GM18873 (cell line): ENCODE measurements around the gene GNAS-AS1.

Source experiments
- ATAC-seq: cut with Tn5 transposase; IDR thresholded peaks from one replicate; pipeline ENCODE4 v1.9.1; 2021; ENCODE audit warnings: mild to moderate bottlenecking, moderate library complexity, moderate number of reproducible peaks; ENCODE audit not compliant: unreplicated experiment, low FRiP score

The GNAS-AS1 gene

DNA sequence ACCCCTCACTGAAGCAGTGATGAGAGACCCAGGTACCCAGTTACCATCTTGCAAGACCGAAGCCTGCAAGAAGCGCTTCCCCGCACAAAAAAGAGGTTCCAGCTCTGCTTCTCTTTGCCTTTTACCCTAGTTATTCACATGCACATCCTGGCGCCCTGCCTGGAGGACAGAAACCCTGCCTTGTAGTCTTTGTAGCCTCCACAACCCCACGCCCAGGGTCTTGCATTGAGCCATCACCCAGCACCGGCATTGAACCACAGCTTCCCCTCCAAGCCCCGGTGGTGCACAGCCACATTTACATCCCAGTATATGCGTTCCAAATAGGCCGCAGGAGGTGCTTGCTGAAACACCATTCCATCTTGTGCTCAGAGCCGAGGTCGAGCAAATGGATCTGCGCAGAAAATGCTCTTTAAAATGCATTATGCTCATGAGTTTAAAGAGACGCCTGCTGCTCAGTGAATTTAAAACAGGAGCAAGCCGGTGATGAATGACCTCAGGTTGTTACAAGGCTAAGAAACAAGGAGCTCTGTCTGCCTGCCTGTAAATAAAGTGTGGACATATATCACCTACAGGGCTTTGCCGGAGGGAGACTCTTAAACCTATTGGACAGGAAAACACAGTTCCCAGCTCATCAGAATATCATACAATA is 61.7 kb downstream of the GNAS-AS1 start:
- ATAC-seq = no peak

DNA sequence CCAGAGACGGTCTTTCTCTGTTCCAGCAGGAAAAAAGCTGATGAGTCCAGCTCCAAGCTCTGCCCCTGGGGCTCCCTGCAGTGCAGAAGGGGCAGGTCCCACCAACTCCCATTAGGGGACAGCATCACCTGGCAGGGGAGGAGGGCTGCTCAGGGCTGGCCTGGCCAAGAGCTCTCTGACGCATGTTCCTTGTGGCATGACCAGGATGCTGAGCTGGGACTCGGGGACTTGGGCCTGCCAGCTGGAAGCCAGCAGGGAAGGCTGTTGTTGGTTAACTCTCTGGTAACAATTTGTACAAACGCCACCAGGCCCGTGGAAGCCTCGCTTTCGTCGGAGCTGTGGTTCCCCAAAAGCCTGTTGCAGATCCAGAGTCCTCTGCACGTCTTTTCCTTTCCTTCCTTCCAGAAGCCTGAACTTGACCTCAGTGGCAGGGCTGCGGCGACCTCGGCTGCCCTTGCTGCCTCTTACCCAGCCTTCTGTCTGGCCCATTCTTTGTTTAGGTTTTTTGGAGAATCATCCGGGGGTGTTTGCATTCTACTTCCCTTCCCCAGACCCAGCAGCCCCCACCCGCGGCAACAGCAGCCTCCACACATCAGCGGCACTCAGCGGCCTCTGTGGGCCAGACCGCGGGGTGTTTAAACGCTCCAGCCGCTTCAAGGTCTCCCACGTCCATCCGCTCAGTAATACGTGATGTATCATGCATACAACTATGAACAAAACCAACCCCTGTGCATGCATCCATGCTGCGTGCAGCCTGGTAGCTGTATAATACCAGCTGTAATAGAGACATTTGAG is 63.3 kb downstream of the GNAS-AS1 start:
- ATAC-seq = no peak

DNA sequence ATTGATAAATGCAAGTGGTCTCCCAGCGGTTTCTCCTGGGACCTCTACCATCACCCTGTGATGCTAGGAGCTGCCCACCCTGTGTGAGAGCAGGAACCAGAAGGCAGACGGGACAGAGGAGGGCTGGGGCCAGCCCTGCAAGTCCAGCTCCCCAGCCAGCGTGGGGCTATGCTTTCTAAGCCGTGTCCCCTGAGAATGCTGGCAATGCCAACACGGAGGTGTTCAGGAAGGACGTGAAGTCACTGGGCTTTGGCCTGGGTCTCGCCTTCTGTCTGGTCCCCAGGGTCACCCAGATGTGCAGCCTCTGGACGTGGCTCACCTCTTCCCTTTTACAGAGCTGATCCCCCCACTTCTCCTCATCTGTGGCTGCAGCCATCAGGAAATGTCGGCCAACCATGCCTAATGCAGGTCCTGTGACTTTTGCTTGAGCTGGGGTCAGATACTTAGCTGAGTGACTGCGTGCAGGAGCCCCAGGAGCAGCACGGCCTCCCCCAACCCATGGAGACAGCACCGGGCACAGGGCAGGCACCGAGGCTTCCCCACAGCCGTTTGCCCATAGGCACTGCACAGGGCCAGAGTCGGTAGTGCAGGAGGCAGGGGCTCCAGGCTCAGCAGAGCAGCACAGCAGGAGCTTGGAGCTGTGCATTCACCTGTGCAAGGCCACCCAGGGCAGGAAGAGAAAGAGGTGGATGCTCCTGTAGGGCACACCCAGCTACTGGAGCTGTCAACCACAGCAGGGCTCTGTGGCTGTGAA is 66.2 kb downstream of the GNAS-AS1 start:
- no peak for ATAC-seq

DNA sequence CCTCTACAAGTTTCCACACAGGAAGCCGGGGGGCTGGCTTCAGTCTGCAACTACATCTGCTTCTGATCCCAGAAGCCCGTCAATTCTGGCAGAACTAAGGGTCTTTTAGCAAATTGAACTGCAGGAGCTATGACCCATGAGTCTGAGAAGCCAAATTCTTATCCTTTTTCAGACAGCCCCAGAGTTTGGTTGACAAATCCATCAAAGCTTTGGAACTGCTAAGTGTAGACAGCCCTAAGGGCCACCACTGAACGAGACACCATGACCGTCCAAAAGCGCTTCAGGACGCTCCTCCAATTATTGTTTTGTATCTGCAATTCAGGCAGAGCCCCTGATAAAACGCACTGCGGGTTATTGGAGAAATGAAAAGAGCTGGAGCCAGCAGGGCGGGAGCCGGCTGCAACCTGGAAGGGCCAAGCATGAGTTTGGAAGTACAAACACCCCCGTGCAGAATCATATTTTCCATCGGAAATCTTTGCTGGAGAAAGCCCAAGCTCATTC is 67.1 kb downstream of the GNAS-AS1 start:
- no peak for ATAC-seq

DNA sequence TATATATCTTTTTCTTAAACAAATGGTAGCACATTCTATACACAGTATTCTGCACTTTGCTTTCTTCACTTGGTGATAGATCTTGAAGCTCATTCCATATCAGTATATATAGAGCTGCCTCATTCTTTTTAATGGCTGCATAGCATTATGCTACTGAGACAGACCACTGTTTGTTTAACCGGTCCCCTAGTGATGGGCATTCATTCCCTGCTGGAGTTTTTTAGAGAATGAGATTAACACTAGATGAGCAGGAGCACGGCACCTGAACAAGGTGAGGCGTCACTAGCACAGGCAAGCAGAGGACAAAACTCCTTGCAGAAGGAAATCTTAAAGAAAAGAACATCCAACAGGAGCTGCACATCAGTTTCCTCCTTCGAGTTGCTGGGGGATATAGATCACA is 69.6 kb downstream of the GNAS-AS1 start:
- no peak for ATAC-seq

DNA sequence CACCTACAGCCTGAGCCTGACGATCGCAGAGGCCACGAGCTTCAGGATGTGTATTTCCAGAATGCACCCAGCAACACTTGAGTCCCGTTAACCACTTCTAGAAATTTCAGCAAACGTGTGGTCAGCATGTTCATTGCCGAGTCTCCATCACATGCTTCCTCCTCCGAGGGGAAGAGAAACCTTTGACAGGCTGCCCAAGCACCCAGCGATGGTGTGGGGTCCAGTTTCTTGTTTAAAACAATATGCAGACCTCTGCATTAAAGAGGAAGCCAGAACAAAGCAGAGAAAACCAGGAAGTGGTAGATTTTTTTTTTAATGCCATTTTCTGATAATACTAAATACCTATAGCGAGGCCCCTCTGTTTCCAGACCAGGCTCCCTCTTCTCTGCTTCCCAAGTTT is 71.9 kb downstream of the GNAS-AS1 start:
- no peak for ATAC-seq

DNA sequence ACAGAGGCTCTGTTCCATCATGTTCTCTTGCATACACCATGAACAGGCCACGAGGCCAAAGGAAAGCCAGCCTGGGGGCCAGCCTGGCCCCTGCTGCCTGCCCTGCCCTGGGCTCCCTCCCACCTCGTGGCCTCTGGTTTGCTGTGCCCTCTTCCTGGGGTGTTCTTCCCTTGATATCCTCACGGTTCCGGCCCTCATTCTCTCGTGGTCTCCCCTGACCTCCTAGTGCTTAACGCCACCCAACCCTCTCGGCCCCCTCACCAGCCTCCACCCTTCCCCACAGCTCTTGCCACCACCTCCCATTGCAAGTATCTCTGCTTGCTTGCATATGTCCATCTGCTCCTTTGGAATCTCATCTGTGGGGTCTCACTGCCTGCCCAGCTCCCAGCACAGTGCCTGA is 73.0 kb downstream of the GNAS-AS1 start:
- no peak for ATAC-seq

DNA sequence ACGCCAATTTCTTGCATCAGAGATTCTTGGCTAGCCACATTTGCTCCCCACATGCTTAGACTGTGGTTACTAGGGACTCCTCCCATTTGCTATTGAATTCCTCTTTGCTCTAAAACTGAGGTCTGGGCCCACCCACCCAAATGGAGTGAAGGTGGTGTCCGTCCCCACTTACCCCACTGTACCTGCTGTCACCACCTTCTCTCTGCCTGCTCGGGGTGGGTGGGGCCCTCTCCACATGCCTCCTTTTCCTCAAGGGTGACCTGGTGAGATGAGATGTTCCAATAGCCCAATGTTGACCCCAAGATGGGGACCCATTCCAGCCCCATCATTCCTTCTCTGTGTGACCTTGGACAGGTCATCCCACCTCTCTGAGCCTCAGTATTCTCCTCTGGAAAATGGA is 74.6 kb downstream of the GNAS-AS1 start:
- ATAC-seq = no peak

DNA sequence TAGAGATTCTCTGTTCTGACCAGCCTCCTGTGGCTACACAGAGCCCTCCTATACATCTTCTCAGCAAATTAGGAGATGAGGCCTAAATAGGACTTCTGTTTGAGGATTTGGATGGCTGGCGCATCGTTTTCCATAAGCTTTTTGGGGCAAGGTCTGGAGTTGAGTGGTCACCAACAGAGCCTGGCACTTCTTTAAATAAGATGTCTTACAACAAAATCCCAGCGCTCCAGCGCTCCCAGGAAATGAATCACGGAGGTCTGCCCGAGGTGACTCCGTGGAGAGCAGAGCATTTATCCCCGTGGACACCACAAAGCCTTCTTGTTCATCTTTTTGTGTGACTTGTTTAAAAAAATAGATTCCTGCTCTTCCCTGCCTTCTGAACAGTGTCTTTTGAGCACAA is 75.3 kb downstream of the GNAS-AS1 start:
- ATAC-seq = no peak

DNA sequence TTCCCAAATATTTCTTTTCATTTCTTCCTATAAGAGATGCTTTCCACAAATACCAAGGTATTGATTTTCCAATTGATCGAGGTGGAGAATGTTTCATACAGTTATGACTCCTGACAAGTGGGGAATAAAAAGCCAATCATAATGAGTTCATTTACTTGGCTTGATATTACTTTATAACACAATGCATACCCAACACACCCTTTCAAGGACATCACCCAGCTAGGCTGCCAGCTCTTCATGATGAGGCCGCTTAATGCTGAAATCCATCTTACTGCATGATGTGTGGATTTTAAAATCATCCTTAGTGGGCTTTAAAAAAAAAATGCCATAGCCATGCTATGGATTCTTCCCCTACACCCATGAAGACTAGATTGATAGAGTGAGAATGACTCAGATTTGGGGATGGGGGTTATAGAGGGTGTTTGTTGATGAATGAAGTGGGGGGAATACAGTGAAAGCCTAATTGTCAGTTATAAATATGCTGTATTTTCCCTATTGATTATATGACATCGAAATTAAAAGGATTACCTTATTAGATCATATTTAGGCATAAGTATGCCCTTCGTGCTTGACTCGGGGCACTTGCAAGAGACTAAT is 75.9 kb downstream of the GNAS-AS1 start:
- ATAC-seq = no peak

DNA sequence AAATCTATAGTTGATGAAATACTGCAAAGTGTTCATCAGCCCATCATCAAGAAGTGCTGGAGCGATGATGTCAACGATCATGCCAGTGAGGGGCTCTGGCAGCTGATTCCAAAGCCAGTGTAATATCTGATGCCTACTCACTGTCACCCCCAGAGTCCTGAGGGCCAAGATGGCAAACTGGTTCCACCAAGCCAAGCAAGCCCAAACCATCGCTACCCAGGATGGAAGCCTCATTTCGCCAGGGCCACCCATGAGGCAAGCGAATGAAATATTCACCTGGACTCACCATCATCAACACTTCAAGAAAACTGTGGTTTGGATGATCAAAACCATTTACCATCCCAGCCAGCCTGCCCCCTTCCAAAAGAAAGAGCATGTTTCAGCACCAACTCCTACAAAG is 76.5 kb downstream of the GNAS-AS1 start:
- no peak for ATAC-seq

DNA sequence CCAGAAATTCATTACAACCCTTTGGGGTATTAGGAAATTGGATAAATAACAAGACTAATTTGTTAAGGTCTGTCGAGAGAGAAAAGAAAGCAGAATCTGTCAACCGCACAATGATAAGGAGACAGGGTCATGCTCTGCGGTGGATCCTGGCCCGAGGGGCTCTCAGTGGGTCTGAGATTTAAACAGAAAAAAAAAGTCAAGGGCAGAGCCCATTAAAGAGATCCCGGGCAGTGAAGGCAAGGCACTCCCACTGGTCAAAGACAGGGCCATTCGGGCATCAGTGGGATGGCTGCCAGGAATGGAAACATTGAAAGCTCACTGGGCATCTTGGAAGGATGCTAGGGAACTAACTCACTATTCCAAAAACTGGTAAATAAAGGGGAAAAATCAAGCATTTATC is 77.9 kb downstream of the GNAS-AS1 start:
- no peak for ATAC-seq
